ENCODE measurements around the gene LGALS3. TPM values are rescaled to one million over a fixed set of nuclear protein-coding genes. Genes with fewer than 3 reads are reported as not detected.

Gene LGALS3
- total and polyA plus RNA-seq, 2 experiments from 2014 or later: 461 to 766 TPM

- WGBS (ENCODE audit: low lambda C conversion rate, missing lambda C conversion rate): 96% methylated on average over 2 of the region's 2 CpGs
- H2AFZ ChIP-seq: no peak overlapping the region
- no peaks in the 10 kb centered on the region for H3K36me3 ChIP-seq (replicated peaks; ENCODE audit: insufficient read depth, low read depth)
- H3K9me3 ChIP-seq (ENCODE audit: low read depth): no peaks in the 10 kb centered on the region
- H3K27me3 ChIP-seq: no peaks in the 10 kb centered on the region
- no peak for DNase-seq (ENCODE audit: low spot score)
- H3K9me2 ChIP-seq (replicated peaks; ENCODE audit: insufficient read depth): no peaks in the 10 kb centered on the region
- H4K20me1 ChIP-seq (ENCODE audit: insufficient read depth, poor library complexity, severe bottlenecking): no peaks in the 10 kb centered on the region
- no peak overlapping the region for H3K4me3 ChIP-seq
- no peaks in the 10 kb centered on the region for H3K79me2 ChIP-seq
- TF ChIP-seq CTCF (IDR thresholded peaks at IDR 0.05; ENCODE audit: poor library complexity) (no peak), EZH2 (IDR thresholded peaks at IDR 0.05; ENCODE audit: borderline replicate concordance) (no peak), EZH2phosphoT487 (IDR thresholded peaks at IDR 0.05; ENCODE audit: low read depth, severe bottlenecking, unreplicated experiment) (no peak)
- no peaks in the 10 kb centered on the region for H3K4me1 ChIP-seq (ENCODE audit: insufficient read depth)
- H3K4me2 ChIP-seq: no peak overlapping the region
- H3K27ac ChIP-seq: no peak overlapping the region
Measured at GRCh38 chr14:55170526-55170925, 41.5 kb downstream of the LGALS3 start.

- no peaks in the 10 kb centered on the region for H3K9me3 ChIP-seq (ENCODE audit: low read depth)
- no peaks in the 10 kb centered on the region for H3K27me3 ChIP-seq
- no peaks in the 10 kb centered on the region for H4K20me1 ChIP-seq (ENCODE audit: insufficient read depth, poor library complexity, severe bottlenecking)
- no peak overlapping the region for H3K4me2 ChIP-seq
- no peaks in the 10 kb centered on the region for H3K4me1 ChIP-seq (ENCODE audit: insufficient read depth)
- DNase-seq (ENCODE audit: low spot score): no peak
- TF ChIP-seq CTCF (IDR thresholded peaks at IDR 0.05; ENCODE audit: poor library complexity) (no peak), EZH2 (IDR thresholded peaks at IDR 0.05; ENCODE audit: borderline replicate concordance) (no peak), EZH2phosphoT487 (IDR thresholded peaks at IDR 0.05; ENCODE audit: low read depth, severe bottlenecking, unreplicated experiment) (no peak)
- H3K4me3 ChIP-seq: no peak overlapping the region
- no peaks in the 10 kb centered on the region for H3K79me2 ChIP-seq
- no peaks in the 10 kb centered on the region for H3K36me3 ChIP-seq (replicated peaks; ENCODE audit: insufficient read depth, low read depth)
- H3K27ac ChIP-seq: no peak overlapping the region
- no peaks in the 10 kb centered on the region for H3K9me2 ChIP-seq (replicated peaks; ENCODE audit: insufficient read depth)
- WGBS (ENCODE audit: low lambda C conversion rate, missing lambda C conversion rate): 100% methylated on average over 2 of the region's 2 CpGs
- H2AFZ ChIP-seq: no peak overlapping the region
Measured at GRCh38 chr14:55180006-55180405, 51.0 kb downstream of the LGALS3 start.

GRCh38 chr14:55180434-55180833, 51.4 kb downstream of the LGALS3 start:
- no peak overlapping the region for H3K27ac ChIP-seq
- no peaks in the 10 kb centered on the region for H3K9me3 ChIP-seq (ENCODE audit: low read depth)
- TF ChIP-seq EZH2phosphoT487 (IDR thresholded peaks at IDR 0.05; ENCODE audit: low read depth, severe bottlenecking, unreplicated experiment) (no peak), EZH2 (IDR thresholded peaks at IDR 0.05; ENCODE audit: borderline replicate concordance) (no peak), CTCF (IDR thresholded peaks at IDR 0.05; ENCODE audit: poor library complexity) (no peak)
- no peaks in the 10 kb centered on the region for H3K79me2 ChIP-seq
- H3K4me2 ChIP-seq: no peak overlapping the region
- WGBS (ENCODE audit: low lambda C conversion rate, missing lambda C conversion rate): 98% methylated on average over 4 of the region's 4 CpGs
- H3K27me3 ChIP-seq: no peaks in the 10 kb centered on the region
- H3K36me3 ChIP-seq (replicated peaks; ENCODE audit: insufficient read depth, low read depth): no peaks in the 10 kb centered on the region
- no peak overlapping the region for H2AFZ ChIP-seq
- no peaks in the 10 kb centered on the region for H4K20me1 ChIP-seq (ENCODE audit: insufficient read depth, poor library complexity, severe bottlenecking)
- no peaks in the 10 kb centered on the region for H3K9me2 ChIP-seq (replicated peaks; ENCODE audit: insufficient read depth)
- no peak overlapping the region for H3K4me3 ChIP-seq
- H3K4me1 ChIP-seq (ENCODE audit: insufficient read depth): no peaks in the 10 kb centered on the region
- DNase-seq (ENCODE audit: low spot score): no peak
